ENCODE data around the gene IL10RA.

IL10RA gene

DNA sequence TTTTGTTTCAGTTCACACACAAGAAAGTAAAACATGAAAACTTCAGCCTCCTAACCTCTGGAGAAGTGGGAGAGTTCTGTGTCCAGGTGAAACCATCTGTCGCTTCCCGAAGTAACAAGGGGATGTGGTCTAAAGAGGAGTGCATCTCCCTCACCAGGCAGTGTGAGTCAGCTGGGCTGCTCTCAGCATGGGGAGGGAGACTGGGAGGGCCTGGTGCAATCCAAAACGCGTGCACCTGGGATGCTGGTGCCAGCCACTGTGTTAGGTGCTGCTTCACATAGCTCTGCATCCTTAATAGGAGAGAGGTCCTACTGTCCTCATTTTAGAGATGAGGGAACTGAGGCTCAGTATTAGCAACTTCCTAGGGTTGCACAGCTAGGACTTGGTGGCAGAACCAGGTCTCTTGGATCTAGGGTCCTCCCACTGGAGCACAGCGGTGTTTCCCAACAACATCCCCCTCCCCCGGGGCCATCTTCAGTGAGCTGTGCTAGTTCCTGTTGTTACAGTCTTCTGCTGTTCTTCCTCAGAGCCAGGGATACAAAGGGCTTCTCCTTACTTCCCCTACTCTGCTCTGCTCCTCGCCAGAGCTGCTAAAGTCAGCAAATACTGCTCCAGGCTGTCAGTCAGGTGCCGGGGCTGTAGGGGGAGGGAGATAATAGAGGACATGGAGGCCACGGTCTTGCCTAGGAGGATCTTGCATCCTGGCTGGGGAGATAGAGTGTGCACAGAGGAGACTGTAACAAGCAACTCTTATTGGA is 8.0 kb downstream of the IL10RA start:
- no peak for DNase-seq (ENCODE audit: low read depth)
- no peak overlapping the region for H3K4me3 ChIP-seq (replicated peaks; ENCODE audit: low read depth, low read length)
- TF ChIP-seq, protein P1, sequence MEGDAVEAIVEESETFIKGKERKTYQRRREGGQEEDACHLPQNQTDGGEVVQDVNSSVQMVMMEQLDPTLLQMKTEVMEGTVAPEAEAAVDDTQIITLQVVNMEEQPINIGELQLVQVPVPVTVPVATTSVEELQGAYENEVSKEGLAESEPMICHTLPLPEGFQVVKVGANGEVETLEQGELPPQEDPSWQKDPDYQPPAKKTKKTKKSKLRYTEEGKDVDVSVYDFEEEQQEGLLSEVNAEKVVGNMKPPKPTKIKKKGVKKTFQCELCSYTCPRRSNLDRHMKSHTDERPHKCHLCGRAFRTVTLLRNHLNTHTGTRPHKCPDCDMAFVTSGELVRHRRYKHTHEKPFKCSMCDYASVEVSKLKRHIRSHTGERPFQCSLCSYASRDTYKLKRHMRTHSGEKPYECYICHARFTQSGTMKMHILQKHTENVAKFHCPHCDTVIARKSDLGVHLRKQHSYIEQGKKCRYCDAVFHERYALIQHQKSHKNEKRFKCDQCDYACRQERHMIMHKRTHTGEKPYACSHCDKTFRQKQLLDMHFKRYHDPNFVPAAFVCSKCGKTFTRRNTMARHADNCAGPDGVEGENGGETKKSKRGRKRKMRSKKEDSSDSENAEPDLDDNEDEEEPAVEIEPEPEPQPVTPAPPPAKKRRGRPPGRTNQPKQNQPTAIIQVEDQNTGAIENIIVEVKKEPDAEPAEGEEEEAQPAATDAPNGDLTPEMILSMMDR (IDR thresholded peaks at IDR 0.05; ENCODE audit: low read length, missing control alignments): no peak

DNA sequence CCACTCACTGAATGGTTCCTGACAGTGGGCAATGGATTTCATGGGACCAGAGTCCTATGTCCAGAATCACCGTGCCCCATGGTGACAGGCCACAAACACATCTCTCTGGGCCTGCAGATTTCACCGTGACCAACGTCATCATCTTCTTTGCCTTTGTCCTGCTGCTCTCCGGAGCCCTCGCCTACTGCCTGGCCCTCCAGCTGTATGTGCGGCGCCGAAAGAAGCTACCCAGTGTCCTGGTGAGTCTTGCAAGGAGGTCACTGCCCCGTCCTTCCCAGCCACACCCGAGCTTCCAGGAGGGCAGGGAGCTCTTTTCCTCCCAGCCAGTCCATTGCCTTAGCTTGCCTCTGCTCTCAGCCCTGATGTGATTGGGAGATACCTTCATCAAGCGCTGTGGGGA is 9.3 kb downstream of the IL10RA start:
- TF ChIP-seq, protein P1 (IDR thresholded peaks at IDR 0.05; ENCODE audit: low read length, missing control alignments): no peak
- H3K4me3 ChIP-seq (replicated peaks; ENCODE audit: low read depth, low read length): no peak overlapping the region
- no peak for DNase-seq (ENCODE audit: low read depth)

DNA sequence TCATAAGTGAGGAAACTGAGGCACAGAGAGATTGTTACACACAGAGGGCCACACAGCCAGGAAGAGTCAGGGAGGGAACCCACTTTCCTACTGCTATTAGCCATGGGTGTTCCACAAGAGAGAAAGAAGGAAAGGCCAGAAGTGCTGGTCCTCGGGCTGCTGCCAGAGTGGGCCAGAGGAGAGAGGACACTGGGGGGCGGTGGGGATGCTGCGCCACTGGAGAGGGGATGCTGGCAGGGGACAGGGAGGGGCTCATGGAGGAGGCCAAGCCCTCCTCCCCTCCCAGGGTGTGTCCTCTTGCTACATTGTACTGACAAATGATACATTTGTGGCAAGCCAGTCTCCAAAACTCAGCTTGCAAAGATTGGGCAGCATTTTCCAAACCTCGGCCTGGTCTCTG is 9.9 kb downstream of the IL10RA start:
- no peak overlapping the region for H3K4me3 ChIP-seq (replicated peaks; ENCODE audit: low read depth, low read length)
- no peak for DNase-seq (ENCODE audit: low read depth)
- TF ChIP-seq, protein P1 (IDR thresholded peaks at IDR 0.05; ENCODE audit: low read length, missing control alignments): no peak

DNA sequence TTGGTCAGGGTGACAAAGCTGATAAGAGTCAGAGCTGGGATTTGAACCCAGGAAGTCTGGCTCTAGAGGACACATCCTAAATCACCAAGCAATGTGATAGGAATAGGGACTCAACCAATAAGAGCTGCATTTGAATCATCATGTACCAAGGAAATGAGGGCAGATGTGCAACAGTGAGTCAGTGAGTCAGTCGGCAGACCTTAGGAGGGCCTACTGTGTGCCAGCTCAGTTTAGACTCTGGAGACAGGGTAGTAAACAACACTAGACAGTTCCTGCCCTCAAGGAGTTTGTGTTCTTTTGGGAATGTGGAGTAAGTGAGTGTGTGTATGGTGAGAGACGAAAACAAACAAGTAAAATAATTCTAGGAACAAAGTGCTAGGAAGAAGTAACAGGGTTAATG is 11.2 kb downstream of the IL10RA start:
- no peak overlapping the region for H3K4me3 ChIP-seq (replicated peaks; ENCODE audit: low read depth, low read length)
- no peak for DNase-seq (ENCODE audit: low read depth)
- TF ChIP-seq, protein P1 (IDR thresholded peaks at IDR 0.05; ENCODE audit: low read length, missing control alignments): no peak

DNA sequence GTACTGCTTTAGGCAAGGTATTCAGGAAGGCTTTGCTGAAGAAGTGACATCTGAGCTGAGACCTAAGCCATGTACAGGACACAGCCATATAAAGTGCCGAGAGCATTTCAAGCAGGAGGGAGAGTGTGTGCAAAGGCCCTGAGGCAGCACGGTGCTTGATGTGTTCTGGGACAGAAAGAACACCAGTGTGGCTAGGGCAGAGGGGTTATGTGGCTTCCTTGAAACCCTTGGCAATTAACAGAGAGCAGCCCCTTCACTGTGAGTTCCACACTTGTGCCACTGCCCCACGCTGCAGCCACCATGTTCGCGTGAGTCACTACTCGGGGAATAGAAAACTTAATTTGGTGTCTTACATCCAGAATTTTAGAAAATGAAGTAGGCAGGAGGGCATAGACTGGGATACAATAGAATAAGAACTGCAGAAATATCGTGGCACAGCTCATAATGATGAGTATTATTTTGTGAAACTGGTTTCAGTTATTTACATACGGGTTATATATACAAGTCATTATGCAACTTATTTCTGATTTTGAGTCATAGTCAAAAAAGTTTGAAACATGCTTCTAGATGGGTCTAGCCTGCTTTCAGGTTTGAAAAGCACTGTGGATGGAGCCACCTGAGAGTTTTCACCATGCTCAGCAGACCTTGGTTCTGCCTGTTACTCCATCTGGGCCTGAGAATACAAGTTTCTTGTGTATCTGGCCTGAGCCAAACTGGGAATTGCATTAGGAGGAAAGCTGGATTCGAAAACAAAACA is 11.8 kb downstream of the IL10RA start:
- H3K4me3 ChIP-seq (replicated peaks; ENCODE audit: low read depth, low read length): no peak overlapping the region
- TF ChIP-seq, protein P1 (IDR thresholded peaks at IDR 0.05; ENCODE audit: low read length, missing control alignments): no peak
- no peak for DNase-seq (ENCODE audit: low read depth)

DNA sequence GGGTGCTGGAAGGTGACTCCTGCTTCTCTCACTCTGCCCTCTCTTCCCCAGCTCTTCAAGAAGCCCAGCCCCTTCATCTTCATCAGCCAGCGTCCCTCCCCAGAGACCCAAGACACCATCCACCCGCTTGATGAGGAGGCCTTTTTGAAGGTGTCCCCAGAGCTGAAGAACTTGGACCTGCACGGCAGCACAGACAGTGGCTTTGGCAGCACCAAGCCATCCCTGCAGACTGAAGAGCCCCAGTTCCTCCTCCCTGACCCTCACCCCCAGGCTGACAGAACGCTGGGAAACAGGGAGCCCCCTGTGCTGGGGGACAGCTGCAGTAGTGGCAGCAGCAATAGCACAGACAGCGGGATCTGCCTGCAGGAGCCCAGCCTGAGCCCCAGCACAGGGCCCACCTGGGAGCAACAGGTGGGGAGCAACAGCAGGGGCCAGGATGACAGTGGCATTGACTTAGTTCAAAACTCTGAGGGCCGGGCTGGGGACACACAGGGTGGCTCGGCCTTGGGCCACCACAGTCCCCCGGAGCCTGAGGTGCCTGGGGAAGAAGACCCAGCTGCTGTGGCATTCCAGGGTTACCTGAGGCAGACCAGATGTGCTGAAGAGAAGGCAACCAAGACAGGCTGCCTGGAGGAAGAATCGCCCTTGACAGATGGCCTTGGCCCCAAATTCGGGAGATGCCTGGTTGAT is 12.6 kb downstream of the IL10RA start:
- DNase-seq (ENCODE audit: low read depth): no peak
- TF ChIP-seq, protein P1 (IDR thresholded peaks at IDR 0.05; ENCODE audit: low read length, missing control alignments): no peak
- H3K4me3 ChIP-seq (replicated peaks; ENCODE audit: low read depth, low read length): no peak overlapping the region

All from fibroblast of pulmonary artery (primary cell).